Hematopoietic multipotent progenitor cell treated with erythropoietin and hydrocortisone succinate and interleukin-3 and kit ligand, for 17 days (in vitro differentiated cells): ENCODE measurements around the gene ENDOD1.

Experiments
- DNase-seq: peaks from one replicate; pipeline ENCODE4 v3.0.0-alpha.2; 2015; ENCODE audit warnings: low spot score

Gene ENDOD1

DNA sequence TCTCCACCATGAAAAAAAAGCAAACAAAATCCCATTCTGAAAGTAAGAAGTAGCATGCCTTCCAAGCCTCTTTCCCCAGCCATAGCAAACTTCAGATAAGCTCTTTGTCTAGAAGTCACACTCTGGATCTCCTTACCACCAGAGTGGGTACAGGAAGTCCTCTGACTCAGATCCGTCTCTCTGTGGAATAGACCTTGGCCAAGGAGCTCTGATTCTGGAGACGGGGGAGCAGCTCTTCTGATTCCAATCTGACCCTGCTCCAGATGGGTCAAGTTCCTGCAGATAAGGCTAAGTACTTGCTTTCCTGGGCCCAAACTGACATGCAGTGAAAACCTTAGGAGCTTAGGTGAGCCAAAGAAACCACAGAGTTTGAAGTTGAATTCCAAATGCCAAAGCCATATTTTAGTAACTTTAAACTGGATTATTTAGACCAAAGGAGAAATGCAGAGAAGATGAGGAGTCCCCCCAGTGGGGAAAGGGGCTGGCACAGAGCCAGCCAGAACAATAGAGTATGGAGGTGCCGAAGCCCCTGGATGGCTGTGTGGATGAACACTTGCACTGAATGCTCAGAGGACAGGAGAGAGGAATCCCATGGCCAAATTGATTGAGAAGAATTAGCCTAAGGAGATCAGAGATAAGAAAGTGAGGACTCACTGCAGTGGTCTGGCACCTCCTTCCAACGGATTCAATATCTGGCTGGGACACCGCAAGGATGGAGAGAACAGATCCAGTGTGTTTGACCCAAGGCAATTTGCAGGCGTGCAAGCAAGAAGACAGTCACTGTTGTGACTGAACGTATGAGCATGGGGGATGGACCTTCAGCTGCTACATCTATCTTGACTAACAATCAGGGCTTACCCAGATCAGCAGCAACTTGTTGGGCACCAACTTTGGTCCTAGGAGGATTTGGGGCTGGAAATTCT lies 54.9 kb downstream of the ENDOD1 start:
- DNase-seq: peak; percentile 39

- peak; percentile 70 for DNase-seq
These were observed 55.9 kb downstream of the ENDOD1 start for GRCh38 chr11:95145430-95146060.

DNA sequence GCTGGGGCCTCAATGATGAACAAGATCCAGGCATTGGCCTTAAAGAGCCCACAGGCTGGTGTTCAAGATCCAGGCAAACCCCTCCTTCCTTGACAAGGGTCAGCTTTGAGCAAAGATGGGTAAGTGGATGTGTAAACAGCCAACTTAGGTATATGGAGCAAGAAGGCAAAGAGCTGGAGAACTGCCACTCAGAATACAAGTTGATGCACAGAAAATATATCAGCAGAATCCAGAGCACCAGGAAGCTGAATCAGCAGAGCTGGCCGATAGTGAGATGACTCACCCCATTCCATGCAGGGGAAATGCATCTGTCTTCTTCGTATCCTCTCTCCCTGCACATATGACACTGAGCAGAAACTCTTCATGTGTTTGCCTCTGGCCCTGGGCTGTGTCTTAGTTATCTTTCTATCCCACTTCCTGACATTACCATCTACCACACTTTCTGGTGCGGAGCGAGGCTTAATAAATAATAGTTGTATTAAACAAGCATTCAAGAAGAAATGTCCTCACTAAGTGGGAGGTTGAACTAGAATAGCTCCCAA lies 57.8 kb downstream of the ENDOD1 start:
- DNase-seq: peak; percentile 93

DNA sequence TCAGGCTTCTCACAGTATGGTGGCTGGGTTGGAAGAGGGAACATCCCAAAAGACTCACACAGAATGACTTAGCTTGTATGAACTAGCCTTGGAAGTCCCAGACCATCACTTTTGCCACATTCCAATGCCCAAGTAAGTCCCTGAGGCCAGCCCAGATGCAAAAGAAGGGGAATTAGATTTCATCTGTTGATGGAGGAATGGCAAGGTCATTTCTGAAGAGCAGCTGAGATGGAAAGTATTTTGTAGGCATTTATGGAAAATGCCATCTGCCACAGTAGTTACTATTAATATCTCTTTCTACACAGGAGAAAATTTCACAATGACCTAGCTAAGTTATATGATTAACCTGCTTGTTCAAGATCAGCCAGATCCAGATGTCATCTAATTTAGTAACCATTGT lies 58.8 kb downstream of the ENDOD1 start:
- DNase-seq: peak; percentile 53

DNA sequence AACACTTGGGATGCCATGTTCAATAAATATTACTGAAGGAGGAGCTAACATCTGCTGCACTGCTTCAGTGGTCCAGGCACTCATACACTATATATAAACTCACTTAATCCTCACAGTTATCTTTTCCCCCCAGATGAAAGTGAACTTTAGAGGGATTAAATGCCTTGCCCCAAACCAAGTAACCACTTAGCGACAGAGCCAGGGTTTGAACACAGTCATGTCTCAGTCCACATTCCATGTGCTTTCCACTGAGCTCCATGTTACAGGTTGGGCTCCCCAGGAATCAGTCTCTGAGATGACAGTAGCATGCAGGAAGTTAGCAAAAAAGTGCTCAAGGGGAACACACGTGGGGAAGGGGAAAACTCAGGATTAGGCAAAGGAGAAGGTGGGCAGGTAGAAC lies 59.3 kb downstream of the ENDOD1 start:
- DNase-seq: peak; percentile 51

DNA sequence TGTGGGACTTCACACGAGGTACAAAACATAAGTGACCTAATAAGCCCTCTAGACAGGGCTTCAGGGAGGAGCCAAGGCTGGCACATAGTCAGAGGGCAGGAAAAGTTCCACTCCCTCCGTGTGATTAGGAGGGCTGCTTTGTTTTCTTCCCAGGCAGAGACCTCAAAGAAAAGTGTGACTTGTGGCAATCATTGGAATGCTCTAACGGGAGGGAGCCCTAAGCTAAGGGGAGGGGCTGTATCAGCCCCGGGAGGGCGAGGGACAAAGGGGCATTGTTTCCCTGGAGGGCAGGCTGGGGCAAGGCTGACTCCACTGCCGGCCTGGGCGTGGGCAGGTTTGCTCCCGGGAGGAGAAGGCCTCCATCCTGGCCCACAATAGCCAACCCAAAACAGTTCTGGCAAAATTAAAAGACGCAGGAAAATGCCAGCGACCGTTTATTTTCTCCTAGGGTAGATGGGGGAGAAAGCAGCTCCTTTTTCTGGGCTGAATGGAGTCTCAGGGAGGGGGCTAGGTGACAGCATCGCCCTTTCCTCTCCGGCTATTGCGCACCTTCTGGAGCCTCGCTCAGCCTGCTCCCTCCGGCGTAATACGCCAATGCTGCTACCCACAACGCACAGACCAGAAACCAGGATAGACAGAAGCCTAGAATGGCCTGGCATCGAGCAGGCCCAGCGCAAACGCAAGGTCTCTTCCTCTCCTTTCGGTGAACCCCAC lies 60.2 kb downstream of the ENDOD1 start:
- DNase-seq: peak; percentile 73

- DNase-seq: peak; percentile 97
These were observed 61.5 kb downstream of the ENDOD1 start for GRCh38 chr11:95150956-95151684.

- DNase-seq: peak; percentile 91
These were observed 63.5 kb downstream of the ENDOD1 start for GRCh38 chr11:95152876-95153856.

DNA sequence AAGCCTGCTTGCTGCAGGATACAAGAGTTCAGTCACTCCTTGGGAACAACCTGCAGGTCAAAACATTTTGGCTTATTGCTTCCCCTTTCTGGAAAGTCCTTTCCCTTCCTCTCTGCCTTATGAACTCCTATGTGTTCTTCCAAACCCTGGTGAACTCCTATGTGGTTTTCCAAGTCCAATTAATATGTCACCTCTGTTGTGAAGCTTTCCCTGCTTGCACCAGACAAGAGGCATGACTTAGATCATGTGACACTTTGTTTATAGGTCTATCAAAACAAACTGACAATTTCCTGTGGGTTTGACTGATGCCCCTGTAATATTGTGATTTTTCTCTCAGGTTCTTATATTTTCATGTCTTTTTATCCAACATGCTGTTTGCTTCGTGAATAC lies 64.2 kb downstream of the ENDOD1 start:
- DNase-seq: no peak

GRCh38 chr11:95154514-95154913 lies 64.9 kb downstream of the ENDOD1 start:
- DNase-seq: peak; percentile 92

GRCh38 chr11:95155385-95155784 lies 65.7 kb downstream of the ENDOD1 start:
- DNase-seq: no peak

DNA sequence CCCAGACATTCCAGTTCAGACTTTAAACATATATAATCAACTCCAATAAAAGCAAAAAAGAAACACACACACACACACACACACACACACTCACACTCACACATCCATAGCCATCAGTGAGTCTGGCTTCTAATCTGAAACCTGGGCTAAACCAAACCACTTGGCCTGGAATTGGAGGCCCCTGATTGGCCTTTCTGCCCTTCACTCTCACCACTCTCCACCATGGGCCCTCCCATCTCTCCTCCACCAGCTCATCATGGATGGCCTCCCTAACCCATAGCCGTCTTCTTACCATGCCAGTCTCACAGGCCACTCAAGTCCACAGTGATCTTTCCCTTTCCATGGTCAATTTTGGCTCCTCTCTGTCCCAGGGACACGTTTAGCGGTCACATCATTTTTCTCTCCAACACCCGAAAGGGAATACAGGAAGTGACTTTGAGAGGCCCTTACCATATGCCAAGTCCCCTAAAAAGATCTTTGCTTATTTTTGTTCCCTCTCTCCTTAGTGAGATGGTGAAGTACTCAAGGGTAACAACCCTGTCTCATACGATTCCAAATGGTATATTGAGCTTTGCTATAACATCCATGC lies 66.6 kb downstream of the ENDOD1 start:
- DNase-seq: no peak

DNA sequence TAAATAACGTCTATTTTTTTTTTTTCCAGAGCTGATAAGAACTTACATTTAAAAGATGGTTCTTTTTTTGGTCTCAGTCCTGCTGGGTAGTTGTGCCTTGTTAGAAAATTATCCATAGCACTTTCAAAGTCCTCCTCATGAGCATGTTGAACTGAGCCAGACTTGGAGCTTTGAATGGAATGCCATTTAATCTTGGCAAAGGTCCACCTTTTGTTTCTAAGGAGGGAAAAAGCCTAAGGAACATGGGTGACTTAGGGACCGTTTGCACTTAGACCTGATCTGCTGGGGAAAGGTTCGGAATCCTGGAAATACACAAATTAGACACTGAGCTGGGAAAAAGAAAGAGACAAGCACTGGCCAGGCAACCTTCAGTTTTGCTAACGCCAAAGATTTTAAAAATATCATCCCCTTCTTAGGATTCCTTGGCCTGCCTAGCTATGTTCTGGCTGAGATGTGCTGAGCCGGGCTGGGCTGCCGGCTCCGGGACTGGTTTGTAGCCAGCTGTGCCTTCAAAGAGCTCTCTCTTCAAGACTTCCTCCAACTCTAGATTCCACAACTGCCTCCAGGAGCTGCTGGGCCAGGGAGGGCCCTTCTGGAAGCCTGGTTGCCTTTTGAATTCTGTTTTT lies 67.4 kb downstream of the ENDOD1 start:
- DNase-seq: no peak

DNA sequence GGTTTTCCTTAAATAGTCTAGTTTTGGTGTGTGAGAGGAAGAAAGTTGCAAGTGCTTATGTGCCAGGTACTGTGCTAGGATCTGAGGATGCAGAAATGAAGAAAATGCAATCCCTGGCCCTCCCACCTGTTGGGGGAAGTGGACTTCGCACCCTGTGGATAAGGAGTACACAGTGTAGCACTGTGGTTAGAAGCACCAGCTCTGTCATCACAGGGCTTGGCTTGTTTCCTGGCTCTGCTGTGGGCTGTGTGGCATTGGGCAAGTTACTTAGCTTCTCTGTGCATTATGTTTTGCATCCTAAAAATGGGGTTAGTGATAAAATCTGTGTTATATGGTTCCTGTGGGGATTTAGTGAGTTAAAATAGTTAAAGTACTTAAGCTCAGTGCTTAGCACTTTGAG lies 68.2 kb downstream of the ENDOD1 start:
- no peak for DNase-seq

DNA sequence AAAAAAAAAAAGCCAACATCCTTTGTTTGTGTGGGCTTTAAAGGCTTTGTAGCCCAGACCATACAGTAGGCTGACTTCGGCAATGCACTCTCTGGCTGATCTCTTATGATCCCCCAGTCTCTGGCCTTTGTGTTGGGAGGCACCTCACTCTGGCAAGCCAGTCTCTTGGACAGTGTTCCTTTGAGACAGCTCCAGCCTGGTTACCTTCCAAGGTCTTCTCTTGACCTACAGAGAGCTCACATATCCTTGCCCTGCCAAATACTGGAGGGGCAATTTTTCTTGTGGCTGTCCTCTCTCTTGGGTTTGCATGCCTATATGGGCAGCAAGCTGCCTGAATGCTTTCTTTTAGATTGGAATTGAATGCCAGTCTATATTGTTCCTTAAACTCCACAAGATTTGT lies 71.6 kb downstream of the ENDOD1 start:
- no peak for DNase-seq

DNA sequence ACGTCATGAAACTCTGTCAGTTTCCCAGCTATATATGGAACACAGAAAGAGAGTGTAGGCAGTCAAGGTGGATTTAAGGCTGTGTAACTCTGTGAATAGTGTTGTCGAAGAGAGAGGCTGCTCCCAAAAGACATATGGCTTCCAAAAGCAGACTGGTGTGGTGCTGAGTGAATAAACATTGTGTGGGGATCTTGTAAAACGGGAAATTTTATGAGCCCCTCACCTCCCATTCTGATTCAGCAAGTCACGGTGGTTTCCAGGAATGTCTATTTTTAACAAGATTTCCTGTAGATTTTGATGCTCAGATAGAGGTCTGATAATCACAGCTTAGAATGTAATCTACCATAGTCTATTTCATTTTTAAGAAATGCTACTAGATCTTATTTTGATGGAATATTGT lies 73.5 kb downstream of the ENDOD1 start:
- DNase-seq: no peak

- DNase-seq: no peak
These were observed 76.0 kb downstream of the ENDOD1 start for GRCh38 chr11:95165638-95166037.

- no peak for DNase-seq
These were observed 77.1 kb downstream of the ENDOD1 start for GRCh38 chr11:95166781-95167180.

DNA sequence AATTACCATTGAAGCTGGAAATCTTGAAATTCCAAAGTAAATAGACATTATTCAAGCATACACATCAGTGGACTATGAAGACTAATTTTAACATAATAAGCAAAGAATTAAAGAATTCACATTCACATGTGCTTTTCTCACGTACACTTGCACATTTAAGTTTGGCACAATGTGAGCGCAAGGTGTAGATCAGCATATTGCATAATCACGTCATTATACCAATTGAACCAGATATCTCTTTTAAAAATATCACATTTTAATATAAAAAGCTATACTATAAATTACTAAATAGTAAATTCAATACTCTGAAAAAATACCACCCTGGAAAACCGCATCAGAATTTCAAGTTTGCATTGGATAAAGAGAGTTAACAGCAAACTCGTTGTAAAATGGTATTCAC lies 80.6 kb downstream of the ENDOD1 start:
- no peak for DNase-seq
